Neural cell (in vitro differentiated cells): ENCODE measurements around the gene TRIO. TPM values are rescaled to one million over a fixed set of nuclear protein-coding genes. Genes with fewer than 3 reads are reported as not detected.

Experiments
- H2AFZ ChIP-seq: fragments of 200-600, 300-800 bp; sonication (generic), shearing (Covaris generic); 2 replicates; pipeline ENCODE4 v1.6.0; 2014; ENCODE audit warnings: low read depth, mild to moderate bottlenecking, antibody characterized with exemption, low read length, moderate library complexity
- H3F3A ChIP-seq: fragments of 200-600 bp; shearing (Covaris generic); 2 replicates; pipeline ENCODE4 v1.6.1; 2016; ENCODE audit warnings: mild to moderate bottlenecking, moderate library complexity, mixed read lengths, antibody characterized with exemption, low read length; ENCODE audit not compliant: insufficient read depth, poor library complexity, severe bottlenecking
- H3K27ac ChIP-seq: fragments of 200-600, 300-800 bp; sonication (generic), shearing (Covaris generic); 2 replicates; pipeline ENCODE4 v1.5.1; 2014; ENCODE audit warnings: mild to moderate bottlenecking, low read length, moderate library complexity
- H3K27me3 ChIP-seq: fragments of 300-800, 200-600 bp; sonication (generic), shearing (Covaris generic); 2 replicates; pipeline ENCODE4 v1.6.0; 2014; ENCODE audit warnings: mild to moderate bottlenecking, low read depth, low read length, moderate library complexity; ENCODE audit not compliant: insufficient read depth
- H3K36me3 ChIP-seq: fragments of 300-800, 200-600 bp; sonication (generic), shearing (Covaris generic); 2 replicates; pipeline ENCODE4 v1.5.1; 2014; ENCODE audit warnings: mild to moderate bottlenecking, antibody characterized with exemption, low read length, moderate library complexity; ENCODE audit not compliant: insufficient read depth
- H3K4me2 ChIP-seq: fragments of 300-800, 200-600 bp; sonication (generic), shearing (Covaris generic); 2 replicates; pipeline ENCODE4 v1.6.0; 2014; ENCODE audit warnings: mild to moderate bottlenecking, low read length
- H3K4me3 ChIP-seq: fragments of 300-800, 200-600 bp; sonication (generic), shearing (Covaris generic); 2 replicates; pipeline ENCODE4 v1.5.1; 2014; ENCODE audit warnings: mild to moderate bottlenecking, low read length, moderate library complexity
- H3K79me2 ChIP-seq: fragments of 200-600 bp; shearing (Covaris generic); replicated peaks from 2 replicates; pipeline ENCODE4 v1.6.0; 2014; ENCODE audit warnings: mild to moderate bottlenecking, low read length, moderate library complexity; ENCODE audit not compliant: insufficient read depth
- H3K9ac ChIP-seq: fragments of 300-800, 200-600 bp; sonication (generic), shearing (Covaris generic); 2 replicates; pipeline ENCODE4 v1.6.1; 2016; ENCODE audit warnings: mild to moderate bottlenecking, low read length, mixed read lengths
- H3K9me2 ChIP-seq: fragments of 200-600 bp; shearing (Covaris generic); 2 replicates; pipeline ENCODE4 v1.6.1; 2016; ENCODE audit warnings: mild to moderate bottlenecking, low read length, mixed read lengths; ENCODE audit not compliant: insufficient read depth
- H3K9me3 ChIP-seq: fragments of 200-600, 300-800 bp; sonication (generic), shearing (Covaris generic); 2 replicates; pipeline ENCODE4 v1.6.1; 2016; ENCODE audit warnings: mild to moderate bottlenecking, mixed run types, low read length, moderate library complexity, mixed read lengths
- H4K20me1 ChIP-seq: fragments of 200-600 bp; shearing (Covaris generic); 2 replicates; pipeline ENCODE4 v1.6.1; 2016; ENCODE audit warnings: mild to moderate bottlenecking, mixed run types; ENCODE audit not compliant: insufficient read depth
- EP300 ChIP-seq: fragments of 450-650 bp; conservative IDR thresholded peaks from 2 replicates; pipeline ENCODE4 v1.6.1; 2014; ENCODE audit warnings: antibody characterized with exemption, mild to moderate bottlenecking, moderate library complexity; ENCODE audit not compliant: poor library complexity, severe bottlenecking
- EZH2 ChIP-seq: fragments of 200-600, 300-800 bp; shearing (Covaris generic), sonication (generic); IDR thresholded peaks from 2 replicates; pipeline ENCODE4 v1.6.1; 2014; ENCODE audit warnings: antibody characterized with exemption, low read length, borderline replicate concordance, mild to moderate bottlenecking; ENCODE audit not compliant: insufficient read depth, poor library complexity, severe bottlenecking
- MXI1 ChIP-seq: fragments of 450-650 bp; conservative IDR thresholded peaks from 2 replicates; pipeline ENCODE4 v1.6.1; 2014; ENCODE audit warnings: antibody characterized with exemption, mild to moderate bottlenecking; ENCODE audit not compliant: poor library complexity, severe bottlenecking
- POLR2AphosphoS5 ChIP-seq: IDR thresholded peaks from 2 replicates; pipeline ENCODE4 v1.6.1; 2012
- RAD21 ChIP-seq: fragments of 450-650 bp; conservative IDR thresholded peaks from 2 replicates; pipeline ENCODE4 v1.6.1; 2014; ENCODE audit warnings: antibody characterized with exemption, mild to moderate bottlenecking, moderate library complexity
- SMC3 ChIP-seq: fragments of 450-650 bp; conservative IDR thresholded peaks from 2 replicates; pipeline ENCODE4 v1.6.1; 2014; ENCODE audit warnings: antibody characterized with exemption, mild to moderate bottlenecking, moderate library complexity; ENCODE audit not compliant: poor library complexity
- TAF1 ChIP-seq: IDR thresholded peaks from 2 replicates; pipeline ENCODE4 v1.6.1; 2012; ENCODE audit warnings: low read depth
- polyA plus RNA-seq: library from polyadenylated mRNA; depleted of rRNA; stranded (reverse); fragments of >200 nt; gene quantifications from 2 replicates; pipeline ENCODE4 v1.2.3, GENCODE V29; 2014
- TF ChIP-seq, protein P1 (sequence below): IDR thresholded peaks from 2 replicates; pipeline ENCODE4 v1.6.1; 2012; ENCODE audit warnings: borderline replicate concordance
- TF ChIP-seq, protein P2 (sequence below): fragments of 450-650 bp; IDR thresholded peaks from 2 replicates; pipeline ENCODE4 v1.5.1; 2014; ENCODE audit warnings: antibody characterized with exemption, mild to moderate bottlenecking, moderate library complexity; ENCODE audit not compliant: poor library complexity, severe bottlenecking

TRIO gene
- polyA plus RNA-seq, 1 donor from 2014 or later: 168 TPM

DNA sequence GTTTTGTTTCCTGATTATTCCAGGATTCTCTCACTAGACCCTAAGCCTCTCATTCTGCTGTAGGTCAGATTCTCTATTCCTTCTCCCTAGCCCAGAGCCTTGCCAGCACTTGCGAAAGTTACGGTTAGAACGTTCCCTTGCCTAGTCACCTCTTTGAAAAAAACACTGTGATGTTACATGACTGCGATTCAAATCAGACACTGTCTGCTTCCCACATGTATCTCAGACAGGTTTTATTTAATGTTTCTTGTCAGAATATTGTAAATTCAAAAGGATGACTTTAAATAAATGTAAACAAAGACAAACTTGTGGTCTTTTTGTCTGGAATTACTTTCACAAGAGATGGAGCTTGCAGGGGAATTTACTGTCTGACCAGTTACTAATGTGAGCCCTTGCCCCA, 322.0 kb downstream of the TRIO start:
- Histone ChIP-seq H3K4me3 (no peak overlapping the region), H3K79me2 (no peaks in the 10 kb centered on the region), H3K27me3 (no peaks in the 10 kb centered on the region), H4K20me1 (no peaks in the 10 kb centered on the region), H3K9me3 (no peaks in the 10 kb centered on the region), H2AFZ (no peak overlapping the region), H3K27ac (no peak overlapping the region), H3K9me2 (no peaks in the 10 kb centered on the region), H3K9ac (no peak overlapping the region), H3K4me2 (no peak overlapping the region), H3F3A (no peaks in the 10 kb centered on the region), H3K36me3 (peaks cover 7% of the 10 kb centered on the region)
- TF ChIP-seq, protein P1, sequence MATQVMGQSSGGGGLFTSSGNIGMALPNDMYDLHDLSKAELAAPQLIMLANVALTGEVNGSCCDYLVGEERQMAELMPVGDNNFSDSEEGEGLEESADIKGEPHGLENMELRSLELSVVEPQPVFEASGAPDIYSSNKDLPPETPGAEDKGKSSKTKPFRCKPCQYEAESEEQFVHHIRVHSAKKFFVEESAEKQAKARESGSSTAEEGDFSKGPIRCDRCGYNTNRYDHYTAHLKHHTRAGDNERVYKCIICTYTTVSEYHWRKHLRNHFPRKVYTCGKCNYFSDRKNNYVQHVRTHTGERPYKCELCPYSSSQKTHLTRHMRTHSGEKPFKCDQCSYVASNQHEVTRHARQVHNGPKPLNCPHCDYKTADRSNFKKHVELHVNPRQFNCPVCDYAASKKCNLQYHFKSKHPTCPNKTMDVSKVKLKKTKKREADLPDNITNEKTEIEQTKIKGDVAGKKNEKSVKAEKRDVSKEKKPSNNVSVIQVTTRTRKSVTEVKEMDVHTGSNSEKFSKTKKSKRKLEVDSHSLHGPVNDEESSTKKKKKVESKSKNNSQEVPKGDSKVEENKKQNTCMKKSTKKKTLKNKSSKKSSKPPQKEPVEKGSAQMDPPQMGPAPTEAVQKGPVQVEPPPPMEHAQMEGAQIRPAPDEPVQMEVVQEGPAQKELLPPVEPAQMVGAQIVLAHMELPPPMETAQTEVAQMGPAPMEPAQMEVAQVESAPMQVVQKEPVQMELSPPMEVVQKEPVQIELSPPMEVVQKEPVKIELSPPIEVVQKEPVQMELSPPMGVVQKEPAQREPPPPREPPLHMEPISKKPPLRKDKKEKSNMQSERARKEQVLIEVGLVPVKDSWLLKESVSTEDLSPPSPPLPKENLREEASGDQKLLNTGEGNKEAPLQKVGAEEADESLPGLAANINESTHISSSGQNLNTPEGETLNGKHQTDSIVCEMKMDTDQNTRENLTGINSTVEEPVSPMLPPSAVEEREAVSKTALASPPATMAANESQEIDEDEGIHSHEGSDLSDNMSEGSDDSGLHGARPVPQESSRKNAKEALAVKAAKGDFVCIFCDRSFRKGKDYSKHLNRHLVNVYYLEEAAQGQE: no peak
- TF ChIP-seq EP300 (no peak), MXI1 (no peak)

DNA sequence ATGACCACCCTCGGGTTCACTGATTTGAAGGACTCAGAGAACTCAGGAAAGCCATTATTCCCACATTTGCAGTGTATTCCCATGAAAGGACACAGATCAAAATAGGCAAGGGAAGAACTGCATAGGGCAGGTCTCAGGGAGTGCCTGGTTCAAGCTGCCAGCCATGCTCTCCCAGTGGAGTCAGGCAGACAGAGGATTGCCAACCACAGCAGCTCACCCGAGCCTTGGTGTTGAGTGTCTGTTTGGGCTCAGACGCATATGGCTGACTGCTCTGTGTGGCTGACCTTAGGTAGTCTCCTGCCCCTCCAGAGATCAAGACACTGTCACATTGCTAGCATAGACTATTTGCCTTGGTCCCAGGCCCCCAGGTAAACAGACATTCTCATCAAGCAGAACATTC, 322.6 kb downstream of the TRIO start:
- Histone ChIP-seq H3K79me2 (no peaks in the 10 kb centered on the region), H3K27ac (no peak overlapping the region), H4K20me1 (no peaks in the 10 kb centered on the region), H3K9me3 (no peaks in the 10 kb centered on the region), H3K9me2 (no peaks in the 10 kb centered on the region), H3K4me3 (no peak overlapping the region), H3F3A (no peaks in the 10 kb centered on the region), H3K9ac (no peak overlapping the region), H3K4me2 (no peak overlapping the region), H3K27me3 (no peaks in the 10 kb centered on the region), H2AFZ (no peak overlapping the region), H3K36me3 (peaks cover 7% of the 10 kb centered on the region)
- TF ChIP-seq, protein P2, sequence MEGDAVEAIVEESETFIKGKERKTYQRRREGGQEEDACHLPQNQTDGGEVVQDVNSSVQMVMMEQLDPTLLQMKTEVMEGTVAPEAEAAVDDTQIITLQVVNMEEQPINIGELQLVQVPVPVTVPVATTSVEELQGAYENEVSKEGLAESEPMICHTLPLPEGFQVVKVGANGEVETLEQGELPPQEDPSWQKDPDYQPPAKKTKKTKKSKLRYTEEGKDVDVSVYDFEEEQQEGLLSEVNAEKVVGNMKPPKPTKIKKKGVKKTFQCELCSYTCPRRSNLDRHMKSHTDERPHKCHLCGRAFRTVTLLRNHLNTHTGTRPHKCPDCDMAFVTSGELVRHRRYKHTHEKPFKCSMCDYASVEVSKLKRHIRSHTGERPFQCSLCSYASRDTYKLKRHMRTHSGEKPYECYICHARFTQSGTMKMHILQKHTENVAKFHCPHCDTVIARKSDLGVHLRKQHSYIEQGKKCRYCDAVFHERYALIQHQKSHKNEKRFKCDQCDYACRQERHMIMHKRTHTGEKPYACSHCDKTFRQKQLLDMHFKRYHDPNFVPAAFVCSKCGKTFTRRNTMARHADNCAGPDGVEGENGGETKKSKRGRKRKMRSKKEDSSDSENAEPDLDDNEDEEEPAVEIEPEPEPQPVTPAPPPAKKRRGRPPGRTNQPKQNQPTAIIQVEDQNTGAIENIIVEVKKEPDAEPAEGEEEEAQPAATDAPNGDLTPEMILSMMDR: no peak
- TF ChIP-seq MXI1: no peak
- no peak for TF ChIP-seq EP300
- TF ChIP-seq POLR2AphosphoS5: no peak
- TF ChIP-seq, protein P1: no peak
- TF ChIP-seq EZH2: no peak
- TF ChIP-seq SMC3: no peak
- TF ChIP-seq TAF1: no peak
- TF ChIP-seq RAD21: no peak
